SK-N-SH (cell line): ENCODE measurements around the gene FAM171A2. TPM values are rescaled to one million over a fixed set of nuclear protein-coding genes. Genes with fewer than 3 reads are reported as not detected.

Experiments
- CTCF ChIA-PET: fragments of 300-600, 350-600 bp; formaldehyde crosslinking; extraction: SDS; loops from one replicate; lab custom pipeline; 2021; lab: Yijun Ruan, JAX
- POLR2A ChIA-PET: fragments of 350-600 bp; sonication (Branson Sonifier 250); formaldehyde crosslinking; extraction: SDS; loops from one replicate; lab custom pipeline; 2020; ENCODE audit warnings: antibody characterized with exemption, inconsistent platforms; lab: Yijun Ruan, JAX
- DNase-seq: peaks from one replicate; pipeline ENCODE4 v3.0.0; 2012
- H2AFZ ChIP-seq: fragments of 200-600 bp; sonication (generic); 2 replicates; pipeline ENCODE4 v1.8.1; 2016; ENCODE audit warnings: antibody characterized with exemption, mild to moderate bottlenecking, low read depth
- H3F3A ChIP-seq: fragments of 200-600 bp; sonication (generic); replicated peaks from 2 replicates; pipeline ENCODE3; 2016; ENCODE audit warnings: antibody characterized with exemption, mild to moderate bottlenecking; ENCODE audit not compliant: insufficient read depth
- H3K27ac ChIP-seq, 2 experiments: fragments of 200-500 bp in 1 of 2; fragments of 200-600 bp in 1 of 2; sonication (Bioruptor generic) in 1 of 2; sonication (generic), shearing (Covaris generic) in 1 of 2; 2 replicates each; pipeline versions ENCODE4 v1.5.1 to v1.6.1; 2014 to 2016; ENCODE audit warnings: low read depth in 2 of 2, inconsistent platforms in 1 of 2, low read length in 1 of 2, mild to moderate bottlenecking in 1 of 2, mixed read lengths in 1 of 2
- H3K27me3 ChIP-seq: fragments of 200-600 bp; sonication (generic), shearing (Covaris generic); 2 replicates; pipeline ENCODE4 v1.6.1; 2016; ENCODE audit warnings: mixed run types; ENCODE audit not compliant: insufficient read depth
- H3K36me3 ChIP-seq, 2 experiments: fragments of 200-500 bp in 1 of 2; fragments of 200-600 bp in 1 of 2; sonication (Bioruptor generic) in 1 of 2; sonication (generic) in 1 of 2; replicated peaks in 1 of 2; 2 replicates each; pipeline versions ENCODE3 to v1.5.1; 2014 to 2016; ENCODE audit warnings: low read length in 1 of 2, mild to moderate bottlenecking in 1 of 2; ENCODE audit not compliant: insufficient read depth in 2 of 2, control insufficient read depth in 1 of 2
- H3K4me1 ChIP-seq, 2 experiments: fragments of 200-500 bp in 1 of 2; fragments of 200-600 bp in 1 of 2; sonication (Bioruptor generic) in 1 of 2; sonication (generic), shearing (Covaris generic) in 1 of 2; 2 replicates each; pipeline versions ENCODE4 v1.5.1 to v1.6.1; 2014 to 2016; ENCODE audit warnings: low read depth in 1 of 2, low read length in 1 of 2, mixed run types in 1 of 2; ENCODE audit not compliant: insufficient read depth in 2 of 2, control insufficient read depth in 1 of 2
- H3K4me2 ChIP-seq: fragments of 200-600 bp; sonication (generic), shearing (Covaris generic); 2 replicates; pipeline ENCODE4 v1.6.1; 2017; ENCODE audit warnings: mixed run types
- H3K4me3 ChIP-seq, 2 experiments: fragments of 200-500 bp in 1 of 2; fragments of 200-600 bp in 1 of 2; sonication (Bioruptor generic) in 1 of 2; sonication (generic), shearing (Covaris generic) in 1 of 2; 2 replicates each; pipeline versions ENCODE4 v1.5.1 to v1.8.1; 2014 to 2016; ENCODE audit warnings: low read depth in 2 of 2, inconsistent platforms in 1 of 2, low read length in 1 of 2, mild to moderate bottlenecking in 1 of 2, mixed read lengths in 1 of 2, moderate library complexity in 1 of 2
- H3K79me2 ChIP-seq: fragments of 200-600 bp; sonication (generic); 2 replicates; pipeline ENCODE4 v1.8.1; 2017; ENCODE audit warnings: mild to moderate bottlenecking; ENCODE audit not compliant: insufficient read depth
- H3K9ac ChIP-seq: fragments of 200-600 bp; sonication (generic); 2 replicates; pipeline ENCODE4 v1.6.1; 2017; ENCODE audit warnings: mixed run types
- H3K9me2 ChIP-seq: fragments of 200-600 bp; sonication (generic); 2 replicates; pipeline ENCODE4 v1.6.1; 2017; ENCODE audit warnings: mixed run types
- H3K9me3 ChIP-seq: fragments of 200-600 bp; sonication (generic); 2 replicates; pipeline ENCODE4 v1.6.1; 2017; ENCODE audit warnings: mixed run types, mild to moderate bottlenecking, moderate library complexity
- H4K20me1 ChIP-seq: fragments of 200-600 bp; sonication (generic); 2 replicates; pipeline ENCODE4 v1.6.1; 2017; ENCODE audit warnings: mild to moderate bottlenecking, mixed run types; ENCODE audit not compliant: insufficient read depth
- ELF1 ChIP-seq: IDR thresholded peaks from 2 replicates; pipeline ENCODE4 v1.4.0; 2012
- EZH2phosphoT487 ChIP-seq: fragments of 200-600 bp; sonication (generic); IDR thresholded peaks from 2 replicates; pipeline ENCODE4 v1.6.1; 2017; ENCODE audit warnings: low read depth, mixed run types, mild to moderate bottlenecking, antibody characterized with exemption, moderate library complexity, borderline replicate concordance
- FOSL2 ChIP-seq: IDR thresholded peaks from 2 replicates; pipeline ENCODE4 v1.4.0; 2012; ENCODE audit warnings: low read depth, mild to moderate bottlenecking, moderate library complexity, borderline replicate concordance
- FOXJ3 ChIP-seq: sonication (generic); formaldehyde crosslinking; IDR thresholded peaks from 2 replicates; pipeline ENCODE4 v1.5.1; 2020; ENCODE audit warnings: mild to moderate bottlenecking, missing genetic modification reagents
- GABPA ChIP-seq: IDR thresholded peaks from 2 replicates; pipeline ENCODE4 v1.4.0; 2012; ENCODE audit warnings: low read depth, mild to moderate bottlenecking
- GATA2 ChIP-seq: sonication (generic); formaldehyde crosslinking; IDR thresholded peaks from 2 replicates; pipeline ENCODE4 v1.5.0; 2020; ENCODE audit warnings: mild to moderate bottlenecking, missing genetic modification reagents
- JUND ChIP-seq: IDR thresholded peaks from 2 replicates; pipeline ENCODE4 v1.4.0; 2012
- NRF1 ChIP-seq: IDR thresholded peaks from 2 replicates; pipeline ENCODE4 v1.6.1; 2012; ENCODE audit warnings: low read depth, mild to moderate bottlenecking, low read length
- POLR2AphosphoS5 ChIP-seq: IDR thresholded peaks from 2 replicates; pipeline ENCODE4 v1.6.1; 2012; ENCODE audit warnings: low read depth, low read length
- RAD21 ChIP-seq: IDR thresholded peaks from 2 replicates; pipeline ENCODE4 v1.6.1; 2012; ENCODE audit warnings: mild to moderate bottlenecking, low read length
- SIN3A ChIP-seq: IDR thresholded peaks from 2 replicates; pipeline ENCODE4 v1.6.1; 2012; ENCODE audit warnings: low read depth, mild to moderate bottlenecking, low read length, moderate library complexity, borderline replicate concordance
- YY1 ChIP-seq: IDR thresholded peaks from 2 replicates; pipeline ENCODE4 v1.4.0; 2012; ENCODE audit warnings: low read depth, mild to moderate bottlenecking
- WGBS: methylation state at CpG from one replicate; pipeline ENCODE4 v1.1.6; 2017; ENCODE audit warnings: low lambda C conversion rate; 5-methylcytosine and 5-hydroxymethylcytosine counted together
- polyA plus RNA-seq, 3 experiments: library from polyadenylated mRNA; depleted of rRNA; stranded (reverse); fragments of >200 nt; gene quantifications; 2 replicates each; pipeline ENCODE4 v1.2.3, GENCODE V29; 2012
- TF ChIP-seq, protein P1 (sequence below): IDR thresholded peaks from 2 replicates; pipeline ENCODE4 v1.4.0; 2012; ENCODE audit warnings: low read depth, borderline replicate concordance
- TF ChIP-seq, protein P2 (sequence below): IDR thresholded peaks from 2 replicates; pipeline ENCODE4; 2012
- TF ChIP-seq, protein P3 (sequence below): IDR thresholded peaks from 2 replicates; pipeline ENCODE4 v1.6.1; 2012; ENCODE audit warnings: mild to moderate bottlenecking, low read depth, low read length, moderate library complexity

Gene FAM171A2
- polyA plus RNA-seq, 1 of the 3 experiments (the other 2 are of a cell fraction) = 4.9 TPM

DNA sequence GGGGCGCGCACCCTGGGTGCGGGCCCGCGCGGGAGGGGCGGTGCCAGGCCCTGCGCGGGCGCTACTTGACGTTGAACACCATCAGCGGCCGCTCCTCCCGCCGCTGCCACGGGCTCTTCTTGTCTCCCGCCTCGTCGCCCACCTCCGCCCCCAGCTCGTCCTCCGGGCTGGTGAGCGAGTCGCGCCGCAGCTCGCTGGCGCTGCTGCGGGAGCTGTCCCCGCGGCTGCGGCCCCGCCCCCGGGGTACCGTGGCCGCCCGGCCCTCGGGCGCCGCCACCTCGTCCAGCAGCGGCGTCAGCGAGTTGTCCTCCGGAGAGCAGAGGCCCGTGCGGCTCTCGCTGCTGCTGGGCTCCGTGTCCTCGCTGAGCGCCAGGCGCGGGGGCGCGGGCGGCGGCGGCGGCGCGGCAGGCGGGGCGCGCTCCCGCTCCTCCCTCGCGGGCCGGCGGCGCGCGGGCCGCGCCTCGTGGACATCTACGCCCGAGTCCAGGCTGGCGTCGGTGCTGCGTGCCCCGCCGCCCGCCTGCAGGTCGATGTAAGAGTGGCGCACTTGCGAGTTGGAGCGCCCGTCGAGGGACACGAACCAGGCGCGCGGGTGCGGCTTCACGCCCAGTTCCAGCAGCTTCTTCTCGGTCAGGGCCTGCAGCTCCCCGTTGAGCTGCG, 9.9 kb downstream of the FAM171A2 start (continued):
- no peak for TF ChIP-seq GABPA

DNA sequence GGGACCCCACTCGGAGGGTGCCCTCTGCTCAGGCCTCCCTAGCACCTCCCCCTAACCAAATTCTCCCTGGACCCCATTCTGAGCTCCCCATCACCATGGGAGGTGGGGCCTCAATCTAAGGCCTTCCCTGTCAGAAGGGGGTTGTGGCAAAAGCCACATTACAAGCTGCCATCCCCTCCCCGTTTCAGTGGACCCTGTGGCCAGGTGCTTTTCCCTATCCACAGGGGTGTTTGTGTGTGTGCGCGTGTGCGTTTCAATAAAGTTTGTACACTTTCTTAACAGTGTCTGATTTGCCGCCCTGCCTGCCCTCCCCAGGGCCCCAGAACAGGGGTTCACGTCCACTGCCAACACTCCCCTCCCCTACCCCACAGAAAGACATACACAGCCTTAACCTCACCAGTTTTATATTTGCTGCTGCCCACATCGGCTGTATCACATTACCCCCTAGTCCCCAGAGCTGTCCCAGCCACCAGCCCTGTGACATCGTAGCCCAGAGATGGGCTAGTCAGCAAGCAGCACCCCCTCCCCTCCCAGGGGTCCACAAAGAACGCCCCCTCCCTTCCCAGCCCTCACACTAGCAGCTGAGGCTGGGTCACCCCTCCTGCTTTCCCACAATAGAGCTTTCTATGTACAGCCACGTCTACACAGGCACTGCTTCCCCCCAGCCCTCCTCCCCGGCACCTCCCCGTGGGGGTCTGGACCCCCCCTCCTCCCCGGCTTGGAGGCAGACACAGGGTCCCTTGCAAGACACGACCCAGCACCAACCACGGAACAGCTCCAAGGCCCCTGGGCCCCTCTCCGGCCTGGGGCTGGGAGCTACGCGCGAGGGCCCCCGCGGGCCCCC, 10.6 kb downstream of the FAM171A2 start:
- CTCF ChIA-PET = interaction anchor here (2.6 to 3.4 kb wide), 2 partner anchors 10 to 136 kb away, joined by 12 to 20 read pairs; partner anchors contain the start of gene FAM171A2
- no peak overlapping the region for H3K4me2 ChIP-seq

More for the DNA sequence above, 10.6 kb downstream of the FAM171A2 start:
- no peaks in the 10 kb centered on the region for H3K9me3 ChIP-seq
- peaks cover 0 to 35% of the 10 kb centered on the region in 2 experiments for H3K36me3 ChIP-seq
- no peak for TF ChIP-seq FOSL2
- TF ChIP-seq NRF1 = no peak
- no peak for TF ChIP-seq GATA2
- no peak for TF ChIP-seq JUND
- TF ChIP-seq, protein P1, sequence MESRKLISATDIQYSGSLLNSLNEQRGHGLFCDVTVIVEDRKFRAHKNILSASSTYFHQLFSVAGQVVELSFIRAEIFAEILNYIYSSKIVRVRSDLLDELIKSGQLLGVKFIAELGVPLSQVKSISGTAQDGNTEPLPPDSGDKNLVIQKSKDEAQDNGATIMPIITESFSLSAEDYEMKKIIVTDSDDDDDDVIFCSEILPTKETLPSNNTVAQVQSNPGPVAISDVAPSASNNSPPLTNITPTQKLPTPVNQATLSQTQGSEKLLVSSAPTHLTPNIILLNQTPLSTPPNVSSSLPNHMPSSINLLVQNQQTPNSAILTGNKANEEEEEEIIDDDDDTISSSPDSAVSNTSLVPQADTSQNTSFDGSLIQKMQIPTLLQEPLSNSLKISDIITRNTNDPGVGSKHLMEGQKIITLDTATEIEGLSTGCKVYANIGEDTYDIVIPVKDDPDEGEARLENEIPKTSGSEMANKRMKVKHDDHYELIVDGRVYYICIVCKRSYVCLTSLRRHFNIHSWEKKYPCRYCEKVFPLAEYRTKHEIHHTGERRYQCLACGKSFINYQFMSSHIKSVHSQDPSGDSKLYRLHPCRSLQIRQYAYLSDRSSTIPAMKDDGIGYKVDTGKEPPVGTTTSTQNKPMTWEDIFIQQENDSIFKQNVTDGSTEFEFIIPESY = no peak
- no peak for TF ChIP-seq FOXJ3 (CRISPR knock-in tag)
- TF ChIP-seq POLR2AphosphoS5 = no peak
- TF ChIP-seq SIN3A = no peak
- TF ChIP-seq, protein P2, sequence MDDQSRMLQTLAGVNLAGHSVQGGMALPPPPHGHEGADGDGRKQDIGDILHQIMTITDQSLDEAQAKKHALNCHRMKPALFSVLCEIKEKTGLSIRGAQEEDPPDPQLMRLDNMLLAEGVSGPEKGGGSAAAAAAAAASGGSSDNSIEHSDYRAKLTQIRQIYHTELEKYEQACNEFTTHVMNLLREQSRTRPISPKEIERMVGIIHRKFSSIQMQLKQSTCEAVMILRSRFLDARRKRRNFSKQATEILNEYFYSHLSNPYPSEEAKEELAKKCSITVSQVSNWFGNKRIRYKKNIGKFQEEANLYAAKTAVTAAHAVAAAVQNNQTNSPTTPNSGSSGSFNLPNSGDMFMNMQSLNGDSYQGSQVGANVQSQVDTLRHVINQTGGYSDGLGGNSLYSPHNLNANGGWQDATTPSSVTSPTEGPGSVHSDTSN = no peak
- no peak for TF ChIP-seq RAD21
- TF ChIP-seq YY1 = no peak
- TF ChIP-seq, protein P3, sequence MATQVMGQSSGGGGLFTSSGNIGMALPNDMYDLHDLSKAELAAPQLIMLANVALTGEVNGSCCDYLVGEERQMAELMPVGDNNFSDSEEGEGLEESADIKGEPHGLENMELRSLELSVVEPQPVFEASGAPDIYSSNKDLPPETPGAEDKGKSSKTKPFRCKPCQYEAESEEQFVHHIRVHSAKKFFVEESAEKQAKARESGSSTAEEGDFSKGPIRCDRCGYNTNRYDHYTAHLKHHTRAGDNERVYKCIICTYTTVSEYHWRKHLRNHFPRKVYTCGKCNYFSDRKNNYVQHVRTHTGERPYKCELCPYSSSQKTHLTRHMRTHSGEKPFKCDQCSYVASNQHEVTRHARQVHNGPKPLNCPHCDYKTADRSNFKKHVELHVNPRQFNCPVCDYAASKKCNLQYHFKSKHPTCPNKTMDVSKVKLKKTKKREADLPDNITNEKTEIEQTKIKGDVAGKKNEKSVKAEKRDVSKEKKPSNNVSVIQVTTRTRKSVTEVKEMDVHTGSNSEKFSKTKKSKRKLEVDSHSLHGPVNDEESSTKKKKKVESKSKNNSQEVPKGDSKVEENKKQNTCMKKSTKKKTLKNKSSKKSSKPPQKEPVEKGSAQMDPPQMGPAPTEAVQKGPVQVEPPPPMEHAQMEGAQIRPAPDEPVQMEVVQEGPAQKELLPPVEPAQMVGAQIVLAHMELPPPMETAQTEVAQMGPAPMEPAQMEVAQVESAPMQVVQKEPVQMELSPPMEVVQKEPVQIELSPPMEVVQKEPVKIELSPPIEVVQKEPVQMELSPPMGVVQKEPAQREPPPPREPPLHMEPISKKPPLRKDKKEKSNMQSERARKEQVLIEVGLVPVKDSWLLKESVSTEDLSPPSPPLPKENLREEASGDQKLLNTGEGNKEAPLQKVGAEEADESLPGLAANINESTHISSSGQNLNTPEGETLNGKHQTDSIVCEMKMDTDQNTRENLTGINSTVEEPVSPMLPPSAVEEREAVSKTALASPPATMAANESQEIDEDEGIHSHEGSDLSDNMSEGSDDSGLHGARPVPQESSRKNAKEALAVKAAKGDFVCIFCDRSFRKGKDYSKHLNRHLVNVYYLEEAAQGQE = no peak
- TF ChIP-seq EZH2phosphoT487 = no peak
- no peak for TF ChIP-seq ELF1
- no peak for DNase-seq
- H3K79me2 ChIP-seq = no peaks in the 10 kb centered on the region
- WGBS = 82% methylated on average over 16 of the region's 22 CpGs
- peaks cover 7% of the 10 kb centered on the region; the same call in 1 of the 2 replicates for H4K20me1 ChIP-seq
- H3K9me2 ChIP-seq = no peaks in the 10 kb centered on the region
- no peak overlapping the region for H3K9ac ChIP-seq
- no peaks in the 10 kb centered on the region; a peak in 1 of 4 replicates for H3K4me1 ChIP-seq
- H3K27me3 ChIP-seq = no peaks in the 10 kb centered on the region
- no peak overlapping the region for H2AFZ ChIP-seq
- no peak overlapping the region for H3K27ac ChIP-seq
- POLR2A ChIA-PET = interaction anchor here (2.1 kb wide), 1 partner anchor 9 kb away, joined by 11 read pairs; the partner anchor contains the start of gene FAM171A2
- no peak overlapping the region for H3K4me3 ChIP-seq
- no peaks in the 10 kb centered on the region for H3F3A ChIP-seq
